Astrocyte of the hippocampus (primary cell): Measurements from ENCODE around the gene WDFY3.

Experiments
- DNase-seq: peaks from one replicate; pipeline ENCODE4 v3.0.0; 2011; ENCODE audit warnings: low read depth, low spot score

WDFY3 gene, protein sequence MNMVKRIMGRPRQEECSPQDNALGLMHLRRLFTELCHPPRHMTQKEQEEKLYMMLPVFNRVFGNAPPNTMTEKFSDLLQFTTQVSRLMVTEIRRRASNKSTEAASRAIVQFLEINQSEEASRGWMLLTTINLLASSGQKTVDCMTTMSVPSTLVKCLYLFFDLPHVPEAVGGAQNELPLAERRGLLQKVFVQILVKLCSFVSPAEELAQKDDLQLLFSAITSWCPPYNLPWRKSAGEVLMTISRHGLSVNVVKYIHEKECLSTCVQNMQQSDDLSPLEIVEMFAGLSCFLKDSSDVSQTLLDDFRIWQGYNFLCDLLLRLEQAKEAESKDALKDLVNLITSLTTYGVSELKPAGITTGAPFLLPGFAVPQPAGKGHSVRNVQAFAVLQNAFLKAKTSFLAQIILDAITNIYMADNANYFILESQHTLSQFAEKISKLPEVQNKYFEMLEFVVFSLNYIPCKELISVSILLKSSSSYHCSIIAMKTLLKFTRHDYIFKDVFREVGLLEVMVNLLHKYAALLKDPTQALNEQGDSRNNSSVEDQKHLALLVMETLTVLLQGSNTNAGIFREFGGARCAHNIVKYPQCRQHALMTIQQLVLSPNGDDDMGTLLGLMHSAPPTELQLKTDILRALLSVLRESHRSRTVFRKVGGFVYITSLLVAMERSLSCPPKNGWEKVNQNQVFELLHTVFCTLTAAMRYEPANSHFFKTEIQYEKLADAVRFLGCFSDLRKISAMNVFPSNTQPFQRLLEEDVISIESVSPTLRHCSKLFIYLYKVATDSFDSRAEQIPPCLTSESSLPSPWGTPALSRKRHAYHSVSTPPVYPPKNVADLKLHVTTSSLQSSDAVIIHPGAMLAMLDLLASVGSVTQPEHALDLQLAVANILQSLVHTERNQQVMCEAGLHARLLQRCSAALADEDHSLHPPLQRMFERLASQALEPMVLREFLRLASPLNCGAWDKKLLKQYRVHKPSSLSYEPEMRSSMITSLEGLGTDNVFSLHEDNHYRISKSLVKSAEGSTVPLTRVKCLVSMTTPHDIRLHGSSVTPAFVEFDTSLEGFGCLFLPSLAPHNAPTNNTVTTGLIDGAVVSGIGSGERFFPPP (N-terminal part only)

DNA sequence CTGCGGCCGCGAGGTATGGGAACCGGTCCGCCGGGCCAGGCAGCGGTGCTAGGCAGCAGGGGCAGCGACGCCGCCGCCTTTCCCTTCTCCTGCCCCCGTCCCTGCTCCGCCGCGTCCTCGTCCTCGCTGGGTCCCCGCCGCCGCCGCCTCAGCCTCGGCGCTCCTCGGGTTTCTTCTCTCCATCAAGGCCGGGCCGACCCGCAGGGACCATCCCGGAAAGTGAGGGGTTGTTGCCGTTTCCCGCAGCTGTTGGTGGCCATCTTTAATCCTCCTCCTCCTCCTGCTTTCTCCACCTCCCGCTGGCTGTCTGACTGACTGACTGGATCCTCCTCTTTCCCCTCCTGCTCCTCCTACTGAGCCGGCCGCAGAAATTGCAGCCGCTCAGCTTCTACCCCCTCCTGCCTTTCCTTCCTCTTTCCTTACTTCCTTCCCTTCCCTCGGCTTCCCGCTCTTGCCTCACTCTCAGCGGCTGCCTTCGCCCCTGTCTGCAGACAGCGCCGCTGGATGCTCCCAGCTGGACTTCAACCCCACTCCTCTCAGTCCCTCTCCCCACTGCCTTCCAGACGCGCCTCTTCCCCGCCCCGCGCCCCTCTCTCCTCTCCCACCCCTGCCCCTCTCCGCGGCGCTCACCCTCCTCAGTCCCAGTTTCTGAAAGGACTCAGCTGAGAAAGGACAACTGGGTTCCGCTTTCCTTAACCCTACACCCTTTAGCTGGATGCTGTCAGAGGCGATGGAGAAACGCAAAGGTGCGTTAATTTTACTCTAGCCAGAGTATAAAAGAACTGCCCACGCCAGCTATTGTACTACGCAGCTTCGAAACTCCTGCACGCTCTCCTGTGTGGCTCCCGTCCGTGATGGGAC, at the start of gene WDFY3:
WDFY3 (minus strand) TSS at position 309 of the 861 bp plus-strand sequence. CDS start 106,099 bp downstream, outside the sequence.
- DNase-seq: peak; percentile 94

DNA sequence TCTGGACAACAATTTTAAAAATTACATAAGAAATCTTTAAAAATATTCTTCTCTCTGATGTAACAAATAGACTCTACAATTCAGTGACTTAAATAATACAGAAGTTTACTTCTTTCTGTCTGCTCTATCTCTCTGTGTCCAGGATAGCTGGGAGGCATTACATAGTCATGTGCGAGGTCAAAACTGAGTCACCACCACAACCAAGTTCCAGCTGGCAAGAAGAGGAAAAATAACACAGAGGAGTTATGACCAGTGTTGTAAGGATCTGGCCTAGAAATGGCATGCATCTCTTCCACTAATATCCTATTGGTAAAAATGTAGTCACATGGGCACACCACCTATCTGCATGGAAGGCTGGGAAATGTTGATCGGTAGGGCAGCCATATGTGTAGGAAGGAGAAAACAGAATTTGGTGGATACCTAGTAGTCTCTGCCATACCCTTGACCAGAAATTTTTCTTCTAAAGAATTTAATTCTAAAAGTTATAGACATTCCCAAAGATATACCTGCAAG, 39.4 kb upstream of the WDFY3 start:
- DNase-seq: peak; percentile 76

DNA sequence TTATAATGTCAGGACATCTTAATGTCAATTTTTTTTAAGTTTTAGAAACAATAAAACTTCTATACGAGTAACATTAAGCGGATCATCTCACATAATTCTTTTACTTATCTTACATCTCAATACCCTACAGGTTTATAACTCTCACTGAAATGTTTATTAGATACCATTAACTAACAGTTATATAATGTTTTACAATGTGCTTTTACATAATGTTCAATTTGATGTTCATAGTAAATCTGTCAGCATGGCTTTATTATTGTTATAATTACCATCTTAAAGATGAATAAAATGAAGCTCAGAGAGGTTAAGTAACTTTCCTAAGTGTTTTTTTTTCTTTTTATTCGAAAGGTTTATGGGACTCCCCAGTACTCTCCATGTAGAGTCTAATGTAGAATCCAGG, 33.9 kb upstream of the WDFY3 start:
- no peak for DNase-seq

DNA sequence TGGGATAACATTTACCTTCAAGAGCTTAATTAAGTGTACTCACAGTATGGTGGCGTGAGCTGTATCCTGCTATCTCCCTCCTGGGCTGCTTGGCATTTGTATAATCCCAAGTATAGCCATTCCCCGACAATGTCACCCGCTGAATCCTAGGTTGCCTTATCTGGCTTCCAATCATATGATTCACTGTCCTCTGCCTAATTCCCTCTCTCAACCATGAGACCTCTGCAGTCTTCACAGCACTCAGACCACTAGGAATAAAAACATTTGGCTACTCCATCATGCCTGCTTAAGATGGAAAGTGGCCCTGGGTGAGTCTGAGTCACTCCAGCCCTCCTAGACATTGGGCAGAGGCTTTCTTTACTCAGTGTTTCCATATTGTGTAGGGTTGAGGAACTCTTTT, 28.9 kb upstream of the WDFY3 start:
- DNase-seq: peak; percentile 55

DNA sequence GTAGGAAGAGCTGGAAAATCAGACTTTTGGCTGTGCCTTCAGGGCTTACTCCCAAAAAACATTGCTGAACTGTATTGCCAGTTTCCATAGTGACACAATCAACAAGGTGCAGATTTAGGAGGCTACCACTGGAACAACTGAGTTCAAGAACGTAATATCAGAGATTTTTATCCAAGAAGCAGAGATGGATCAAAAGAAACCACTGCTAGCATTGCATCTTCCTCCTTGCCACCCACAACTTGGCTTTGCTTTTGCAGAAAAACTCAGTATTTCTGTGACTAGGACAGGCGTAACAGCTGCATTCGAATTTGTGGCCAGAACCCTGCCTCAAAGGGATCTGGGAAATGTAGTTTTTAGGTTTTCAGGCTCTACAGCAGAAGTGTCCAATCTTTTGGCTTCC, 27.8 kb upstream of the WDFY3 start:
- DNase-seq: no peak

DNA sequence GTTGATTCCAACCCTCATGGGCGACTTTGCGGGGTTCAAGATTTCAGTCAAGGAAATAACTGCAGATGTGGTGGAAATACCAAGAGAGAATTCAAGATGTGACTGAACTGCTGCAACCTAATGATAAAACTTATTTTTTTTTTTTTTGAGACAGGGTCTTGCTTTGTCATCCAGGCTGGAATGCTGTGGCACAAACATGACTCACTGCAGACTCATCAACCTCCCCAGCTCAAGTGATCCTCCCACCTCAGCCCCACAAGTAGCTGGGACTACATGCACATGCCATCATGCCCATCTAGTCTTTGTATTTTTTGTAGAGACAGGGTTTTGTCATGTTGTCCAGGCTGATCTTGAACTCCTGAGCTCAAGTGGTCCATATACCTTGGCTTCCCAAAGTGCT, 19.5 kb upstream of the WDFY3 start:
- peak; percentile 46 for DNase-seq

DNA sequence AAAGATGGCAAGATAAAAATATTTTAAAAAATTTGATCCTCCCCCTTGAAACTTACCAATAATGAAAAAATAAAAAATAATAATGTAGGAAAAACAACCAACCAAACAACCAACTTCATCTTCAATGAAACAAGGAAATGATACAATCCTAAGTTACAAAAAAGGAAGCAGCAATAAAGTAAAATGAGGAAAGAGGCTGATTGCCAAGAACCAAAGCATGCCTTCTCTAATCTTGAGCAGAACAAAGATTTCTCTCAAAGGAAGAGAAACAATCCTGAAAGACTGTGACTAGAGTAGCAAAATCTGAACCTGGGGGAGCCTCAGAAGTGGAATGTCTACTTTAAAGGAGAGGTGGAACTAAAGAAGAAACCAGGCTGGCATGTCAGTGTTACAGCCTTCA, 10.9 kb upstream of the WDFY3 start:
- DNase-seq: no peak

DNA sequence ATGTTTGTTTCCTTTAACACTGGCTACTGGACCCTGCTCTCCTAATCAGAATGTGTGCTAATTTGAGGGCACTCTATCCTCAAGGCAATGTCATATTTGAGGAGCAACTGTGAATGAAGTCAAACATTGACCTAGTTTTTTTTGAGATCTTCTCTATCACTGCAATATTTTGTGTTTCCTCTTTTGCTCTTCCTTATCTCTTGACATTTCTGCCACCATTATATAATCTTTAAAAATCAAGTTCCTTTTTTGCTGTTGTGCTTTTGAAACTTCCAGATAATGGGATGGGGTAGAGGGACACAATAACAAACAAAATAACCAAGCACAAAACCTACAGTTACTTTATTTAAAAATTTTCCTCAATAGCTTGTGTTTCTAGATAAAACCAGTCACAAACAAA, 7.4 kb upstream of the WDFY3 start:
- DNase-seq: no peak

DNA sequence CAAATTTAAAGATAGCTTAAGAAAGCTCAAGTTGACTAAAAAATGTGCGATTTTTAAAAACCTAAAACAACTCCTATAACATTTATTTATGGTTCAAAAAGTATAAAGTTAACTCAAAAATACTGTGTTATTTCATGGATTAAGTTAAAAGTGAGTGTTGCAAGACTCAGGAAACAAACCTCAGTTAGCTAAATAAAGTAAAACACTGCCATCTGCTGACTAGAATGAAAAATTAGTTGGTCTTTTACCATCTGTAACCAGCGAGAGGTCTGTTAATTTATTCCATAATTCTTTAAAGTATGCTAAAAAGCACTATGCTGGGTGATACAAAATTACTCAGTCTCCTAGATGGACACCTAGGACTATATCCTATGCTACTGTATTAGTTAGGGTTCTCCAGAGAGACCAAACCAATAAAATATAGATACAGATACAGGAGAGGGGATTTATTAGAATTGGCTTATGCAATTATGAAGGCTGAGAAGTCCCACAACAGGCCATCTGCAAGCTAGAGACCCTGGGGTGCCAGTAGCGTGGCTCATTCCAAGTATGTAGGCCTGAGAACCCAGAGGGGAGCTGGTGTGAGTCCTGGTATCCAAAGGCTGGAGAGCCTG, 4.9 kb upstream of the WDFY3 start:
- peak; percentile 69 for DNase-seq

DNA sequence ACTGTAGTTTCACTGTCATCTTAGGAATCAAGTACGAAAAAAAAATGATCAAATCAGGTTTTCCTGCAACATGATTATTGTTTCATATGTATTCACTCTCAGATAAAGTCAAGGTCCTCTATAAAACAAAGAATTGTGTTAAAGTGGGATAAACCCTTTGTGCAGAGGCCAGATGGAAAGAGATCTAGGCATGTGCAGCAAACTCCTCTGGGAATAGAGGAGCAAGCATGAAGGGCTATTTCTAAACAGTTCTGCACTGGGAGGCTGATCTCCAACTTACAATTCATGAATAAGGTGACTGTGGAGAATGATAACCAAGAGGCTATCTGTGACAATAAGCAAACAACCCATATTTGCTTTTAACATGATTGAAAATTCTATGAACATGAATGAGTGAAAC, 2.4 kb upstream of the WDFY3 start:
- no peak for DNase-seq

DNA sequence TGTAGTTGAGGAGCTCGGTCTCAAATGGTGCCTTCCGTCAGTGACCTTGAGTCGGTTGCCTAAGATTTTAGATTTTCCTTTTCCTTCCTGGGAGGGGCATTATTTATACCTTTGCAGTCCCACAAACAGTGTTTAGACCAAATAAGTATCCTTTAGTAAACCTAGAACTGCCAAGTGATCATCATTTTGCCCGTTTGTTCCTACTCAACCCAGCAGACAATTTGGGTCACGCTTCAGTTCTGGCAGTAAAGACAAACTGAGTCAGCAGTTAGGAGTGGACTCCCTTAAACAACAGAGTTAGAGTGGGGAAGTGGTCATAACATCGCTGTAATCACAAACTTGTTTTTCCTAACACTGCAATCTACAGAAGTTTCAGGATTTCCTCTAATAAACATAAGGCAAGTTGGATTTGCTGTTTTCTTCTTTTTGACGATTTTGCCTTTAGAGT, 777 bp upstream of the WDFY3 start:
- DNase-seq: no peak

DNA sequence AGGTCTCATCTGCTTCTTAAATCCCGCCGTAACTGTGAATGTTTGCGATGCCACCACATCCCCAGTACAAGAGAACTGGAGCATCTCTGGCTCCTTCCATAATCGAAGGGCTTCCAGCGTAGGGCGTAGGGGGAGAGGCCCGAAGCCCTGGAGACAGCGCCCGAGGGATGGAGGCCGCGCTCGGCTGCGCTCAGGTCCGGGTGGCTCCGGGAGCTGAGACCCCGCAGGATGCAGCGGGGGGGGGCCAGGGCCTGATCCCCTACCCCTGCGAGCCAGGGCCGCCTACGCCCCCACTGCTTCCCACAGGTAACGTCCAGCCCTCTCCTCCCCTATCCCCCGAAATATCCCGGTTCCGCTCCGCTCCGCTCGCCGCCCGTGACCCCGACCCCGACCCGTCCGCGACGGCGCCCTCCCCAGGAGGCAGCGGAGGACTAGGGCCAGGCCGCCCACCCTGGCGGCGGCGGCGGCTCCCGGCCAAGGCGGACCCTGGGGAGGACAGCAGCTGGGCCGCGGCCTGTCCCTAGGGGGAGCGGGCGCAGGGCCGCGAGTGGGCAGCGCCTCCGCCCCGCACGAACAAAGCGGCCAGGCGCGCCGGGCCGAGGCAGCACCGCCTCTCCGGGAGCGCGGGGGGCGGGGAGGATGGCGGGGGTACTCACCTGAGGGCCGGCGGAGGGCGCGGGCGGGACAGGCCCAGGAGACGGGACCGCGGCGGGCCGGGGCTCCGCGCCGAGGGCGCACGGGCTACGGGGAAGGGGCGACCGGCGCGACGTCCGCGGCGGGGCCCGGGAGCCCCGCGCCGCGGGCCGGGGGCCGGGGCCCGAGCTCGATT, 723 bp downstream of the WDFY3 start:
- peak; percentile 79 for DNase-seq

DNA sequence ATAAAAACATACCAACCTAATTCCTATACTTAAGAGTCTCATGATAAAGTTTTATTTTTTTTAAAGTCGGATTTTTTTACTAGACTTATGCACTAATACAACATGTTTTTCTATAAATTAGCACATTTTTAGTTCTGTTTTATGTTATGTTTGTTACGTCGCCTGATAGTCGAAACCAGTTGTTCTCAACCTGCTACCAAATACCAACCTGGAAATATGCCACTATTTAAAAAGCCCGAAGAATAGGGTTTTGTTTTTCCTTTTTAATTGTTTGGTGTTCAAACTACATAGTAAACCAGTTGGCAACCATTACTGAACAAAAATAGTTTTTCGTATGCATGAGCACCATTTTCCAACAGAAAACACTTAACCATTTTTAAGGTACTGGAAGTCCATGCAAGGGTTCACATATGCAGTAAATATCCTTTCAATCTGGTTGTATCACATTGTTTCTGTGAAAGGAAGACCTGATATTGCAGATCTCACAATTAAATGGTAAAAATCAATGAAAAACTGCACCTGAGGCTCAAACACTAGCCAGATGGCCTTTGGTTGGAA, 1.4 kb downstream of the WDFY3 start:
- no peak for DNase-seq

DNA sequence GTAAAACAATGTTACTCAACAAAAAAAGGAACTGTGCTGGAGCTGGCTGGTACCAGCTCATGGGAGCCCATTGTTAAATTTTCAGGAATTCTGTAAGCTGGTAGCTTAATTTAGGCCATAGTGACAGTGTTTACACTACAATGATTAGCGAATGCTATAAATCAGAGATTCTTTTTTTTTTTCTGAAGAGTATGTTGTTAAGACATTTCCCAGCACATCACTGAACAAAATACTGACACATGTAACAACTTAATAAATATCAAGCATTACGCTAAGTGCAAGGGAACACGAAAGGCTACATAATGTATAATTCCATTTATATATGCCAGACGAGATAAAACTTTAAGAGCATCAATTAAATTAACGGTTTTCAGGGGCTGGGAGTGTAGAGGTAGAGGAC, 4.4 kb downstream of the WDFY3 start:
- no peak for DNase-seq

DNA sequence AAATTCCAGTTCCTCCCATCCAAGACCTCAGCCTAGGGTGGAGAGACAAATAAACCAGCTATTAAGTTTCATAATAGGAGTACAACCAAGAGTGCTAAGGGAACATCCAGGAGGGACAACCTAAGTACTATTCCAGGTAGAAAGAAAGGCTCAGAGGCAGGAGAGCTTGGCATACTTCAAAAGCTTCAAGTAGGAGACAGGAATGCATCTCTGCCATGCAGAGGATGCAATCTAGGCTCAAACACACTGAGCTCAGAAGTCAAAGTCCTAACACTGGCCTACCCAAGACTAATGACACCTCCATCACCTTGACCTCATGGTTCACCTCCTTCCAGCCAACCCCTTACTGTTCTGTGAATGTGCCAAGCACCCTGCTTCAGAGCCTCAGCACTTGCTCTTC, 8.1 kb downstream of the WDFY3 start:
- DNase-seq: no peak

DNA sequence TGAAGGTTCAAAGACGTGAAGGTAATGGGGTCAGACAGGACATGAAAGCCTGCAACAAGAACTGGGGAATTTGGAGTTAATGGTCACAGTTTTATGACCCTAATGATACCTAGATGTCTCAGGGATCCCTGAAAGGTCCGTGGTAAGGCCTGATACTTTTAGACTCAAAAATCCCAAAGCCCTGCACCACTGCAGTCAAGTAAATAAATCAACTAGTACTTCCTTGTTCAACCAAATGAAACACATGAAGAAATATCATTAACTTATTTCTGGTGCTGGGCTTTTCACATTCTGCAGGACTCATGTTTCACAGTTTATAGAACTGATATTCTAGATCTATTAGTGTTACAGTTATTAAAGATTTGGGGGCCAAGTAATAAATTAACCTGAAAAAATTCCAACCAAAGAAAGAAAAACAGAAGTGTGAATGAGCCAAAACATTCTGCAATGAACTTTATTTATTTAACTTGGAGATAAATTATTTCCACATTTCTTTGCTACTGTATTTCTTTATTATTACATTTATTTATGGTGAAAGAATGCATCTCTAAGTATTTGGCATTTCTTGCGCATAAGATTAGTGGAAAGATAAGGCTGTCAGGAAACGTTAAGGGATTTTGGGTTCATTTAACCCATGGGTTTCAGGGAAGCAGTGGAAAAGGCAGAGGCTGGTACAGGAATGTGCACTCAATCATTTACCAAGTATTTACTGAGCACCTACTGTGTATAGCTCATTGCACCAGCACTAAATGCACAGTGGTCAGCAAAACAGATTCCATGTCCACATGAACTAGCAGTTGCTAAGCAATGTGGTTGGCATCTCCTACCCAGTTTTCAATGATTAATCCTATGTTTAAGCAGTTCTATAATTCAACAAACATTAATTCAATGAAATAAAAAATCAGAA, 8.7 kb downstream of the WDFY3 start:
- peak; percentile 61 for DNase-seq

DNA sequence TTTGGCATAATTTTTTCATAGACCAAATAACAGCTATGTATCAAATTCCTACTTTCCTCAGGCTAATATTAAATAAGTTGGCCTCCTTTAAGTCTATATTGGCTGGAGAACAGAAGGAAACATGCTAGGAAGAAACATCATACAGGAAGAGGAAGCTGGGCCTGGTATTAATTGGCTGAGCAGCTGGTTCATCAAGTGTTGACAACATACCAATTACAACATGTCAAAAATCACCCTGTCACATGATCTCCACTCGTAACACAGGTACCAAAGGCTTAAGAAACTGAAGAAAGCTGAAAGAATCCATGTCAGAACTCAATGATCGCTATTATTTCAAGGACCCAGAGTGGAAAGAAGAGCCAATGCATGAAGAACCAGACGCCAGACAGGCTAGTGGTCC, 10.5 kb downstream of the WDFY3 start:
- DNase-seq: no peak

DNA sequence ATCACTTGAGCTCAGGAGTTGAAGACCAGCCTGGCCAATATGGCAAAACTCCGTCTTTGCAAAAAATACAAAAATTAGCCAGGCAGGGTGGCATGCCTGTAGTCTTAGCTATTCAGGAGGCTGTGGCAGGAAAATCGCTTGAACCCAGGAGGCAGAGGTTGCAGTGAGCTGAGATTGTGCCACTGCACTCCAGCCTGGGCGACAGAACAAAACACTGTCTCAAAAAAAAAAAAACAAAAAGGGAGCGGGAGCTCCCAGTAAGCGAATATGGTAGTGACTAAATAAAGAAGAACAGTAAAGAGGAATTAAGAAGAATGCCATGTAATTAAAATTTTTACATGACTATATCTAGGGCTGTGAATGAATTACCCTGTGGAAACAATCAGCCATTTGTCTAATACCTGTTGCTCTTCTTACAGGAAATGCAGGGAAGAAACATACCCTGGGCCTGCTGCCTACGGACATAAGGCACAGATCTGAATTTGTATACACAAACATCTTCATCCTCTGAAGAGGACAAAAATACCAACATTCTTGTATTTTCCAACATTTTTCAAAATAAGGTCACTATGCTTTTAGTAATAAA, 11.4 kb downstream of the WDFY3 start:
- no peak for DNase-seq
